ENCODE data around the gene WDFY4.
A peak's percentile ranks its signal among the peaks of the same experiment; 100 is the strongest.

The WDFY4 gene

DNA sequence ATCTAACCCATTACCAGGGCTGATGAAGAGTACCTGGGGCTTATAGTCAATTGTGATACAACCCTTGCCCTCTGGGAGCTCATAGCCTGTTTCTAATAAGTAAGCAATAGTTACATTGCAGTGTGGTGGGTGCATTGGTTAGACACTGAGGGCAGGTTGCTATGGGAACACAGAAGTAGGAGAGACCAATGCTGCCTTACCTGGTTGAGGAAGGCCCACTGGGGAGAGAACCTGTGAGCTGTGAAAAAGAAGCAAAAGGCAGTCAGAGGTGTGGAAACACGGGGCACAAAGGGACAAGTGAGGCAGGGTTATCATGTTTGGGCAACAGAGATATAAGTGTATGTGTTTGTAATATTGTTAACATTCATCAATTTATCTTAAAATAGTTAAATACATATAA lies 51.9 kb downstream of the WDFY4 start:
- no peaks in the 10 kb centered on the region for H3K36me3 Mint-ChIP-seq
- no peak overlapping the region for H3K4me3 Mint-ChIP-seq
- DNase-seq (ENCODE audit: low spot score in 2 of 2) = peak in 1 of 2 donors; percentile 15
- no peaks in the 10 kb centered on the region for H3K9me3 Mint-ChIP-seq
- no peaks in the 10 kb centered on the region for H3K4me1 Mint-ChIP-seq
- ATAC-seq = no peak
- no peak overlapping the region for H3K27ac Mint-ChIP-seq

DNA sequence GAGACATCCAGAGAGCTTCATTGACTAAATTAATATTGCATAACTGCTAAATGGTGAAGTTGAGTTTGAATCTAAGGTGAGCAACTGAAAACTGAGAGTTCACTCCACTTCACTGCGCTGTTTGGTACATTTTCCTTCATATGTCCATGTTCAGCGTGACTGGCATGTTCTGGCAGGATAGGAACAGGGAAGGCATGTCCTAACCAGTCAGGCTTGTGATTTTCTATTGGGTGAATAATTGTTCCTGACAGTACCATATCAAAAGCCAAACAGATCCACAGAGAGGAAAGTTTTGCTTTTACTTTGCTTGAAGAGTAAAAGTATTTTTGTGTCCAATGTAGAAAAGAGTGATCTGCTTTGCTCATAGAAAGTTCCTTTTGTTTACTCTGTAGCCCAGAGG lies 53.2 kb downstream of the WDFY4 start:
- Mint-ChIP-seq H3K9me3 (no peaks in the 10 kb centered on the region), H3K4me1 (no peaks in the 10 kb centered on the region), H3K4me3 (no peak overlapping the region), H3K27ac (no peak overlapping the region), H3K36me3 (no peaks in the 10 kb centered on the region)
- DNase-seq (ENCODE audit: low spot score in 2 of 2) = no peak
- ATAC-seq = no peak

DNA sequence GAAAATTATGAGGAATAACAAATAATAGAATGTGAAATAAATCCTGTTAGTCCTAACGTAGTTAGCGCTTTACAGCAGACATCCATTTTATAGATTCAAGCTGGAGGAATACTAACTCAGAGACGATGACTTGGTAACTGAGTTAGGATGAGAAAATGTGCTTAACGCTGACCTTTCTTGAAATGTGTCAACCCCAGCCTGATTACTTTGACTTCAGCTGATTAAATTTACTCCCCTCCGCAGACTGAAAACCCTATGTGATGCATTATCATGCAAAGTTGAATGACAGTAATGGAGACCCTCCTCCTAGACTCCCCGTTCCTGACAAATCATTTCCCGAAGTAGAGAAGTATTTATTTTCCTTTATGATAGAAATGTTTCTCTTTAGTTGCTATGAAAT lies 54.5 kb downstream of the WDFY4 start:
- Mint-ChIP-seq H3K4me1 (no peaks in the 10 kb centered on the region), H3K9me3 (no peaks in the 10 kb centered on the region), H3K36me3 (no peaks in the 10 kb centered on the region), H3K4me3 (no peak overlapping the region), H3K27ac (no peak overlapping the region)
- ATAC-seq (no peak), DNase-seq (ENCODE audit: low spot score in 2 of 2) (no peak)

DNA sequence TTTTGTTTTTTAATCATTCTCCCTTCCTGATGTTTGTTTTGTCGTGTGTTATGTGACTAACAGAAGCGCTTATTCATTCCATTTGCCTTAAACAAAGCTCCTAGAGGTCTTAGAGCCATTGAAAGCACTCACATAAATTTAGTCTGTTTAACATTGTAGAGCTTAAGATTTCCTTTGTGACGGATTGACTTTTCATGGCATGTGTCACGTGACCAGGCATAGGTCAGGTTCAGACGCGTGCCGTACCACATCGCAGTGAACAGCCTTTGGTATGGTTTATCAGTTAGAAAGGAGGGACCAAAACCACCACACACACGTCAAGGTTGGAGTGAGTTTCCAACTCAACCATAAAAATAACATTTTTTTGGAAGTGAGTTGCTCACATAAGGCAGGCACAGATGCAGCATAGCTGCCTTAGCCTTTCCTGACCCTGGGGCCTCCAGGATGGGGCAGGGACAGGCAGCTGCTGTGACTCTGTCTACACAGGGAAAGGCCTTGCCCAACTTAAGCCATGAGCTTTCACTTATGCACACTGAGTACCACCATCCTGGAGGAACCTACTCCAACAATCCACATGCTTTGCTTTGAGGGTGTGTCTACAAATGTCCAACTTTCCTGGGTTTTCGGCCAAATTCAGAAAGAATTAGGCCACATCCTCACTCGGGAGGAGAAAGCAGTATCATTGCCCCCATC lies 55.5 kb downstream of the WDFY4 start:
- H3K27ac Mint-ChIP-seq = no peak overlapping the region
- H3K9me3 Mint-ChIP-seq = no peaks in the 10 kb centered on the region
- ATAC-seq (no peak), DNase-seq (ENCODE audit: low spot score in 2 of 2) (peak in 1 of 2 donors; percentile 18)
- no peaks in the 10 kb centered on the region for H3K36me3 Mint-ChIP-seq
- no peaks in the 10 kb centered on the region for H3K4me1 Mint-ChIP-seq
- no peak overlapping the region for H3K4me3 Mint-ChIP-seq

DNA sequence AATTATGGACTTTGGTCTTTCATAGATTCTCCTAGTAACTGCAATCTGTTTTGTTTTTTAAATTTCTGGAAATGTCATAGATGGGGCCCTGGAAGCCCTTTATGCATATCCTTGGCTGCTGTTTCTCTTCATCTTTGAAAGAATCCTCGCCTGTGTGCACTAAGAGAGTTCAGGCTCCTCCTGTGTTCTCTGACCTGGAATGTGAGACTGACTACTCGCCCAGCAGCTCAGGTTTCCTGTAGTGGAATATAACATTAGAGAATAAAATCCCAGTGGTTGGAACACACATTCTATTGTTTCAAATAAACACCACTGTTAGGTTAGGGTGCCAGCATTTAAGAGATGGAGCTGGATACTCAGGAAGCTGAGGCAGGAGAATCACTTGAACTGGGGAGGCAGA lies 56.3 kb downstream of the WDFY4 start:
- H3K27ac Mint-ChIP-seq = no peak overlapping the region
- no peaks in the 10 kb centered on the region for H3K9me3 Mint-ChIP-seq
- H3K4me3 Mint-ChIP-seq = no peak overlapping the region
- no peaks in the 10 kb centered on the region for H3K4me1 Mint-ChIP-seq
- H3K36me3 Mint-ChIP-seq = no peaks in the 10 kb centered on the region
- DNase-seq (ENCODE audit: low spot score in 2 of 2) = no peak
- no peak for ATAC-seq

DNA sequence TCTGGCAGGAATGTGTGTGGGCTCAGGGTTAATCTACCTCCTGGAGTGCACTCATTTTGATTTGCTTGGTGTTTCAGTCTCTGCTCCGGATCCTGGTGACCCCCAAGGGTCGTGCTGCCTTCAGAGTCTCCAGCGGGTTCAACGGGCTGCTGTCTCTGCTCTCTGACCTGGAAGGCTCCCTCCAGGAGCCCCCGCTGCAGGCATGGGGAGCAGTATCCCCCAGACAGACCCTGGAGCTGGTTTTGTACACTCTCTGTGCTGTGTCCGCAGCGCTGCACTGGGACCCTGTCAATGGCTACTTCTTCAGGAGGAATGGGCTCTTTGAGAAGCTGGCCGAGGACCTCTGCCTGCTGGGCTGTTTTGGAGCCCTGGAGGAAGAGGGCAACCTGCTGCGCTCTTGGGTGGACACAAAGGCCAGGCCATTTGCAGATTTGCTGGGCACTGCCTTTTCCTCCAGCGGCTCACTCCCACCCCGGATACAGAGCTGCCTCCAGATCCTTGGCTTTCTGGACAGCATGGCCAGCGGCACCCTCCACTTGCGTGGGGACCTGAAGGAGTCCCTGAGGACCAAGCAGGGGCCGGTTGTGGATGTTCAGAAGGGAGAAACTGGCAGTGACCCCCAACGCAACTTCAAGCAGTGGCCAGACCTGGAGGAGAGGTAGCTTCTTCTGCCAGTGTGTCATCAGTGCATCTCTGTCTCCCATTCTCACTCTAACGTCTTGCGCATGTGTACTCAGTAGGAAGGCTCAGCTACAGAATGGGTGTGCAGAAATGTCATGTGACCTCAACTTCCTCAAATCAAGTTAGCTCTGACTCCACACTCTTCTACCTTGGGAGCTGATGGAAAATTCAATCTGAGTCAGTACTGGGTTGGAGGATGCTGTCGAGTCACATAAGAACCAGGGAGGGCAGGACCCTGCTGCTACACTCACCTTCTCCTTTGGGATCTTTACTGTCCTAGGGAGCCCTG lies 58.5 kb downstream of the WDFY4 start:
- Mint-ChIP-seq H3K4me1 (no peaks in the 10 kb centered on the region), H3K27ac (no peak overlapping the region), H3K9me3 (peaks cover 4% of the 10 kb centered on the region), H3K4me3 (no peak overlapping the region), H3K36me3 (no peaks in the 10 kb centered on the region)
- peak; percentile 41 for ATAC-seq
- peak in 1 of 2 donors; percentile 29 for DNase-seq (ENCODE audit: low spot score in 2 of 2)

DNA sequence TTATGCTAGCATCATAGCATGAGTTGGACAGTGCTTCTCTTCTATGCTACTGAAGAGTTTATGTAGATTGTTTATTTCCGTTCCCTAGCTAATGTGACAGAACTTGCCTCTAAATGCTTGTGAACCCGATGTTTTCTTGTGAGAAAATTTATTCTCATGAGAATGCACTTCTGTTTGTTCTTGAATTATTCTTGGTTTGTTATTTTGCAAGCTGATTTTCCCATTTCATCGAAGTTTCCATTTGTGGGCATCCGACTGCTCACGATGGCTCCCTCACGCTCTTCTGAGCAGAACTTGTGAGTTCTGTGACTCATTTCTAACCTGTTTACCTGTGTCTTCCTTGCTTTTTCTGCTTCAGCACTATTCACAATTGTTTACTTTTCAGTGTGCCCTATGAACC lies 59.9 kb downstream of the WDFY4 start:
- Mint-ChIP-seq H3K27ac (no peak overlapping the region), H3K4me3 (no peak overlapping the region), H3K4me1 (no peaks in the 10 kb centered on the region), H3K9me3 (peaks cover 4% of the 10 kb centered on the region), H3K36me3 (no peaks in the 10 kb centered on the region)
- DNase-seq (ENCODE audit: low spot score in 2 of 2) (no peak), ATAC-seq (no peak)

DNA sequence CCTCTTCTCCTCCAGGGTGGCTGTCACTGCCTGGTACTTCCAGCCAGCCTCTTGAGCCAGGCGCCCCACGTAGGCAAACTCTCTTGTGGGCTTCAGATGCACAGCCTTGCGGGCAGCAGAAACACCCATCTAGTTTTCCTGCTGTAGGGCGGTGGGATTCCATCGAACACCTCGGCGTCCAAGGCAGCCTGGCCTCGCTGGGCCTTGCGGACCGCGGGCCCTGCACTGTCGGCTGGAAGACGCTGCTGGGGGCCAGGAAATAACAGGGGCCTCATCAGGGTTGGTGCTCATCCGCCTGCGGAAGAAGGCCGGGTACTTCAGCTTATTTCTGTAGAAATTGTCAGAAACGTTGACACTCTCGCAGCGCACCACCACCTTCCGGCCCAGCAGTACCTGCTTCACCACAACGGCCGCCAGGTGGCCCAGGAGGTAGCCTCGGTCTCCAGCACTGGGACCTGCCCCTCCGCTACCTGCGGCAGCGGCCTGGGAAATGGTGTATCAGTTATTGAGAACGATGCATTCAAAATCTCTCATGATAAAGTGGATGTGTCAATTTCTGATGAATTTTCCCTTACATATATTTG lies 61.1 kb downstream of the WDFY4 start:
- DNase-seq (ENCODE audit: low spot score in 2 of 2) (peak in 1 of 2 donors; percentile 22), ATAC-seq (no peak)
- Mint-ChIP-seq H3K9me3 (peaks cover 4% of the 10 kb centered on the region), H3K36me3 (no peaks in the 10 kb centered on the region), H3K4me3 (no peak overlapping the region), H3K4me1 (no peaks in the 10 kb centered on the region), H3K27ac (no peak overlapping the region)

DNA sequence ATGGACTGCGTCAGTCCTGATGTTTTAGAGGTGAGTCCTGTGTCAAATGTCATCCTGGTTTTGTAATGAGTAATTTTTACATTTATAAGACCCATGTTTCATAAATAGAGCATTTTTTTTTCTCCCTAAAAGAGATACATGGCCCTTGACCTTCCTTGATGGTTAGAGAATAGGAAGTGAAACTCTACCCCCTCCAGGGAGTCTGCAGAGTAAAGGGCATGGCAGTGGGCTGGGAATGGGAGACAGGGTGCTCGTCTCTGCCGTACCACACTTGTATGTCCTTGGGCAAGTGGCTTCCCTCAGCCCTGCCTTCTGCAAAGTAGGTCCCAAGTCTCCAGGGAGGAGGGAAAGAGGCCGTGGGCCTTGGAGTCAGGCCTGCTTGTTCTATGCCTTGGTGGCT lies 63.9 kb downstream of the WDFY4 start:
- Mint-ChIP-seq H3K27ac (no peak overlapping the region), H3K36me3 (no peaks in the 10 kb centered on the region)

DNA sequence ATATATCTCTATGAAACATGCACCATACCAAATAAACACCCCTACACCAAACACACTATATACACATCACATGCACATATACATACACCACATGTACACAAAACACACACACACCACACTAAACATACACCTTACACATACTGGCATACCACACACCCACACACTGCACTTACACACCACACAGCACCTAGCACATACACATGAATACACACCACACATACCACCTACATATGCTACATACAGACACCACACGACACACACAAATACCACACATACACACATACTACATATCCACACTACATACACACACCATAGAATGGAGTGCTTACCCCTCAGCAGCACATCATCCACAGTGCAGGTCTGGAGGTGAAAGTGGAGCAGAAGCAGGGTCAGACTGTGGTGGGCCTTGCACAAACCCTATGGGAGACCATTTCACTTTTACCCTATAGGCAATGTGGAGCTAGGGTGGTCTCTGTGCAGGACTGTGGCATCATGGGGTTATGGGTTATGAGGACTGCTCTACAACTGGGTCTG lies 64.6 kb downstream of the WDFY4 start:
- no peaks in the 10 kb centered on the region for H3K36me3 Mint-ChIP-seq
- DNase-seq (ENCODE audit: low spot score in 2 of 2) (peak in 1 of 2 donors; percentile 20), ATAC-seq (peak; percentile 13)
- no peak overlapping the region for H3K4me3 Mint-ChIP-seq
- H3K27ac Mint-ChIP-seq = no peak overlapping the region
- H3K9me3 Mint-ChIP-seq = peaks cover 4% of the 10 kb centered on the region
- H3K4me1 Mint-ChIP-seq = no peaks in the 10 kb centered on the region

More for the DNA sequence above, 63.9 kb downstream of the WDFY4 start:
- no peaks in the 10 kb centered on the region for H3K4me1 Mint-ChIP-seq
- ATAC-seq = peak; percentile 16
- H3K9me3 Mint-ChIP-seq = peaks cover 4% of the 10 kb centered on the region
- H3K4me3 Mint-ChIP-seq = no peak overlapping the region
- DNase-seq (ENCODE audit: low spot score in 2 of 2) = peak in 1 of 2 donors; percentile 13

DNA sequence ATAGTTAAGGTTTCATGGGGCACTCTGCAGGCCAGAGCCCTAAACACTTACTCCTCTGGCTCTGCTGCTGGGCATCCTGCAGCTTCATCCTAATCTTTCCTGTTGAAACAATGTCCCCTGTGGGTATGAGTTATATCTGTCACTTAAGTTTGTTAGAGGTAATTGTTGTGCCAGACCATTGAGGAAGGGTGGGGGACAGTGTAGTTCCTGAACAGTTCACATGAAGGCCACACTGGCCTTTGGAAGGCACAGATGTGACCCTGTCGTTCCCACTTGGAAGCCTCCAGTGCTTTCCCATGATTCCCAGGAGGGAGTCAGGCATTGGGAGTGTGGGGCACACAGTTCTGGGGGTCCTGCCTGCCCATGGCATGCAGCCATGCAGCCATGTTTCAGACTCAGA lies 65.3 kb downstream of the WDFY4 start:
- no peaks in the 10 kb centered on the region for H3K4me1 Mint-ChIP-seq
- ATAC-seq = no peak
- peaks cover 4% of the 10 kb centered on the region for H3K9me3 Mint-ChIP-seq
- no peak overlapping the region for H3K27ac Mint-ChIP-seq
- peak in 1 of 2 donors; percentile 8 for DNase-seq (ENCODE audit: low spot score in 2 of 2)
- H3K36me3 Mint-ChIP-seq = no peaks in the 10 kb centered on the region
- no peak overlapping the region for H3K4me3 Mint-ChIP-seq

DNA sequence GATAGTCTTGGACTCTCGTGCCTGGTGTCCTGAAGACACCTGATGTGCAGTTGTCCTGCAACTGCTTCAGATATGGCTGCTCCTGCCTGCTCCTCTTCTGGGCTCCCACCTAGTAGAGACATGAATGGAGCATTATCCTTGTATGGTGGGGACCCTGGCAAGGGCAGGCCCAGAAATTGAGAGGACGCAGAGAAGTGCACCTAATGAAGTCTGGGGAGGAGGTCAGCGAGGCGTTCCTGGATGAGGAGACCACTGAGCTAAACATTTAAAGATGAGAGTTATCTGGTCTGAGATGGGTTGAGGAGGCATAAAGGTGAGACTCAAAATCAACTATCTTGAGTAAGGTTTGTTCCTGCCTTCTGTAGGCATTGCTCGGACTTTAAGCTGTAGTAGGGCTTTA lies 66.3 kb downstream of the WDFY4 start:
- ATAC-seq (no peak), DNase-seq (ENCODE audit: low spot score in 2 of 2) (peak in 1 of 2 donors; percentile 20)
- no peak overlapping the region for H3K27ac Mint-ChIP-seq
- H3K9me3 Mint-ChIP-seq = peaks cover 4% of the 10 kb centered on the region
- no peak overlapping the region for H3K4me3 Mint-ChIP-seq
- no peaks in the 10 kb centered on the region for H3K36me3 Mint-ChIP-seq
- H3K4me1 Mint-ChIP-seq = no peaks in the 10 kb centered on the region

DNA sequence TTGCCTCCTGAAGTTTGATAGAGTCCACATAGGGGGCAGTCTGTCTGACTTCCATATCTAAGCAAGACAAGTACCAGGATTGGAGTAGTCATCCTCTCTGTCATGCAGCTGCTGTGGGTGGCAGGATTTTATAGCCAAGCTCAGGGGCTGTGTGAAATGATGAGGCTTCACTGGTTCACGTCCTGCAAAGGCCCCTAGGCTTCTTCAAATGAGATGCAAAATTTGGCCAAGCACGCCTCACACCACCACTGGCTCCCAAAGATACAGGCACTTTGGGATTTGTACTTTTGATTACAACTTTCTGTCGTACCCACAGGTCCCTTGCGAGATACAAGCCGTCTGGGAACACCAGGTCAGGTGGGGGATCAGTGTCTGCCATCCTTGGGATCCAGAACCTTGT lies 67.1 kb downstream of the WDFY4 start:
- peaks cover 4% of the 10 kb centered on the region for H3K9me3 Mint-ChIP-seq
- no peak overlapping the region for H3K4me3 Mint-ChIP-seq
- H3K4me1 Mint-ChIP-seq = no peaks in the 10 kb centered on the region
- DNase-seq (ENCODE audit: low spot score in 2 of 2) (peak in 1 of 2 donors; percentile 18), ATAC-seq (no peak)
- no peak overlapping the region for H3K27ac Mint-ChIP-seq
- H3K36me3 Mint-ChIP-seq = no peaks in the 10 kb centered on the region

DNA sequence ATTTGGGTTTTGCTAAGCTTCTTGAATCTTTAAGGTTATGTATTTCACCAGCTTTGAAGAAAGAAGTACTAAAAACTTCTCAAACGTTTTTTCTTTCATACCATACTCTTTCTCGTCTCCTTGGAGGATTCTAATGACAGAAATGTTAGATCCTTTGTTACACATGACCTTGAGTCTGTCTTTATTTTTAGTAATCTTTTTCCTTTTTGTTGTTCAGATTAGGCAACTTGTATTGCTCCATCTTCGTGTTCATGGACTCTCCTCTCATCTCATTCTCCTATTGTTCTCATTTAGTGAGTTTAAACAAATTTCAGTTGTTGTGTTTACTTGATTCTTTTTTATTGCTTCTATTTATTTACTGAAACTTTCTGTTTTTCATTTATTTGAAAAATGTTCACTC lies 73.7 kb downstream of the WDFY4 start:
- Mint-ChIP-seq H3K4me3 (no peak overlapping the region), H3K9me3 (no peaks in the 10 kb centered on the region), H3K27ac (no peak overlapping the region), H3K36me3 (no peaks in the 10 kb centered on the region), H3K4me1 (no peaks in the 10 kb centered on the region)
- DNase-seq (ENCODE audit: low spot score in 2 of 2) (no peak), ATAC-seq (no peak)

DNA sequence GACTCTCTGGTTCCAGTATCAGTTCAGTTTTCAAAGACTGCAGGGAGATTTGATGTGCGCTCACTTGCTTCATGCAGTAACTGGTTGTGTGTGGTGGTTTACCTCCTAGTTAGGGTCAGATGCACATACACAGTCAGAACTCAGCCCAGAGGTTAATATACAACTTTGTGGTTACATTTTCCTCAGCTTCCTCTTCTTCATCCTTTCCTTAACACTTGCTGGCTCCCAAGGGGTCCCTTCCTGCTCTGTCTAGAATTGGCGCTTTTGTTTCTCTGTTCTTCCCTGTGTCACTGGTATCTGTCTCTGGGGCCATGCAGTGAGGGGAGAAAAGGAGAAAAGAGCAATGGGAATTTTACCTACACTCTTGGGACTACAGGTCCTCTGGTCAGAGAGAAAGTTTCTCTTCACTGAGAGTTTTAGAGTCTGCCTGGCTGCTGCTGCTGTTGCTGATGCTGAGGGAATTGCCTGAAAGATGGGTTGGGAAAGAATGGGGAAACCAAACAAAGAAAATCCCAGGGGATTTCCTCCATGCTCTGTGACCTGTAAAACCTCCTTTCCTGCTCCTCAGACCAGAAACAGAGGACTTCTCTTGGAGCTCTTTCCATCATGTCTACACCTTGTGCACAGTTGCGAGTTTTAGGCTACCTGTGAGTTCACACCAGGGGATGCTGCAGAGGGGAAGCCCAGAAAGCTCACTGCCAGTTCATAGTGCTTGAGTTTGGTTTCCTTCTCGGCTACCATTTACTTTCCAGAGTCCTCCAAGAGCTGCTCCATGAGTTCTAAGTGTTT lies 74.6 kb downstream of the WDFY4 start:
- ATAC-seq = no peak
- Mint-ChIP-seq H3K27ac (no peak overlapping the region), H3K9me3 (no peaks in the 10 kb centered on the region), H3K4me3 (no peak overlapping the region), H3K4me1 (no peaks in the 10 kb centered on the region), H3K36me3 (no peaks in the 10 kb centered on the region)
- peak in 1 of 2 donors; percentile 7 for DNase-seq (ENCODE audit: low spot score in 2 of 2)
